ENCODE results near the gene U2AF2.

The U2AF2 gene

GRCh38 chr19:55663846-55664536 lies 9.2 kb downstream of the U2AF2 start:
- Histone ChIP-seq H3K27me3 (no peaks in the 10 kb centered on the region), H3K4me3 (ENCODE audit: low read depth in 1 of 2, low read length in 1 of 2) (no peak overlapping the region), H3K4me1 (ENCODE audit: control insufficient read depth in 1 of 2, insufficient read depth in 1 of 2, low read depth in 1 of 2, low read length in 1 of 2) (no peaks in the 10 kb centered on the region), H3K36me3 (peaks cover 99% of the 10 kb centered on the region), H3K27ac (no peak overlapping the region), H3K9me3 (no peaks in the 10 kb centered on the region)
- TF ChIP-seq CTCF (IDR thresholded peaks at IDR 0.05), result no peak

GRCh38 chr19:55666343-55667005 lies 11.6 kb downstream of the U2AF2 start:
- H3K36me3 ChIP-seq, result peaks cover 100% of the 10 kb centered on the region
- TF ChIP-seq CTCF (IDR thresholded peaks at IDR 0.05), result no peak
- H3K27ac ChIP-seq, result no peak overlapping the region

GRCh38 chr19:55667006-55667381 lies 12.2 kb downstream of the U2AF2 start:
- Histone ChIP-seq H3K27me3 (no peaks in the 10 kb centered on the region), H3K36me3 (peaks cover 99% of the 10 kb centered on the region), H3K4me1 (ENCODE audit: control insufficient read depth in 1 of 2, insufficient read depth in 1 of 2, low read depth in 1 of 2, low read length in 1 of 2) (no peaks in the 10 kb centered on the region), H3K9me3 (no peaks in the 10 kb centered on the region), H3K27ac (no peak overlapping the region), H3K4me3 (ENCODE audit: low read depth in 1 of 2, low read length in 1 of 2) (no peak overlapping the region)
- no peak for TF ChIP-seq CTCF (IDR thresholded peaks at IDR 0.05)

More at GRCh38 chr19:55666343-55667005, 11.6 kb downstream of the U2AF2 start:
- Histone ChIP-seq H3K27me3 (no peaks in the 10 kb centered on the region), H3K9me3 (no peaks in the 10 kb centered on the region), H3K4me1 (ENCODE audit: control insufficient read depth in 1 of 2, insufficient read depth in 1 of 2, low read depth in 1 of 2, low read length in 1 of 2) (no peaks in the 10 kb centered on the region), H3K4me3 (ENCODE audit: low read depth in 1 of 2, low read length in 1 of 2) (no peak overlapping the region)

GRCh38 chr19:55667511-55667910 lies 12.7 kb downstream of the U2AF2 start:
- Histone ChIP-seq H3K27ac (no peak overlapping the region), H3K36me3 (peaks cover 93% of the 10 kb centered on the region), H3K4me3 (ENCODE audit: low read depth in 1 of 2, low read length in 1 of 2) (no peak overlapping the region), H3K4me1 (ENCODE audit: control insufficient read depth in 1 of 2, insufficient read depth in 1 of 2, low read depth in 1 of 2, low read length in 1 of 2) (no peaks in the 10 kb centered on the region), H3K27me3 (no peaks in the 10 kb centered on the region), H3K9me3 (no peaks in the 10 kb centered on the region)
- TF ChIP-seq CTCF (IDR thresholded peaks at IDR 0.05), result no peak

- no peak for TF ChIP-seq CTCF (IDR thresholded peaks at IDR 0.05)
- Histone ChIP-seq H3K36me3 (peaks cover 89% of the 10 kb centered on the region), H3K4me3 (ENCODE audit: low read depth in 1 of 2, low read length in 1 of 2) (no peak overlapping the region), H3K27me3 (no peaks in the 10 kb centered on the region), H3K9me3 (no peaks in the 10 kb centered on the region), H3K4me1 (ENCODE audit: control insufficient read depth in 1 of 2, insufficient read depth in 1 of 2, low read depth in 1 of 2, low read length in 1 of 2) (no peaks in the 10 kb centered on the region), H3K27ac (no peak overlapping the region)
These were observed 13.1 kb downstream of the U2AF2 start for GRCh38 chr19:55667958-55668357.

Measured in neutrophil (primary cell).